GM20000 (cell line): ENCODE results near the gene MGAM2.

Experiments
- DNase-seq: peaks from one replicate; pipeline ENCODE4 v3.0.0; 2012; ENCODE audit warnings: low spot score
- CTCF ChIP-seq: IDR thresholded peaks from 2 replicates; pipeline ENCODE4 v1.5.1; 2012; ENCODE audit warnings: mild to moderate bottlenecking, control low read depth; ENCODE audit errors: extremely low read depth, missing control alignments

MGAM2 gene

GRCh38 chr7:142123184-142123583 lies 11.7 kb downstream of the MGAM2 start:
- TF ChIP-seq CTCF = no peak
- DNase-seq = no peak

GRCh38 chr7:142125256-142125955 lies 13.9 kb downstream of the MGAM2 start:
- DNase-seq = no peak
- no peak for TF ChIP-seq CTCF

GRCh38 chr7:142130267-142130666 lies 18.7 kb downstream of the MGAM2 start:
- DNase-seq = no peak
- no peak for TF ChIP-seq CTCF

- TF ChIP-seq CTCF = no peak
- no peak for DNase-seq
Measured at GRCh38 chr7:142131439-142132185, 20.1 kb downstream of the MGAM2 start.

GRCh38 chr7:142133731-142134148 lies 22.2 kb downstream of the MGAM2 start:
- no peak for TF ChIP-seq CTCF
- no peak for DNase-seq

GRCh38 chr7:142134909-142135308 lies 23.4 kb downstream of the MGAM2 start:
- no peak for DNase-seq
- TF ChIP-seq CTCF = no peak

- no peak for DNase-seq
- TF ChIP-seq CTCF = no peak
Measured at GRCh38 chr7:142138996-142139395, 27.5 kb downstream of the MGAM2 start.
